HepG2 (cell line): Measurements from ENCODE around the gene PRR14. TPM values are rescaled to one million over a fixed set of nuclear protein-coding genes. Genes with fewer than 3 reads are reported as not detected.

Source experiments
- EHMT2 ChIP-seq: fragments of 200-600 bp; sonication (generic); IDR thresholded peaks from 2 replicates; pipeline ENCODE4 v1.7.0; 2017; ENCODE audit warnings: antibody characterized with exemption, low read depth, low read length, borderline replicate concordance
- HNRNPH1 ChIP-seq: fragments of 200-400 bp; formaldehyde crosslinking; optimal IDR thresholded peaks from 2 replicates; pipeline ENCODE3; 2017; ENCODE audit warnings: mild to moderate bottlenecking, low read depth, low read length
- MEIS1 ChIP-seq: sonication (generic); formaldehyde crosslinking; IDR thresholded peaks from 2 replicates; pipeline ENCODE4 v1.9.0; 2021; ENCODE audit warnings: mild to moderate bottlenecking, missing genetic modification reagents, moderate library complexity, borderline replicate concordance
- MTF1 ChIP-seq: sonication (generic); formaldehyde crosslinking; IDR thresholded peaks from 2 replicates; pipeline ENCODE4 v1.5.0; 2020; ENCODE audit warnings: missing genetic modification reagents
- PRPF4 ChIP-seq: fragments of 200-400 bp; formaldehyde crosslinking; IDR thresholded peaks from 2 replicates; pipeline ENCODE4 v1.6.1; 2016; ENCODE audit warnings: low read length, low read depth; ENCODE audit not compliant: poor library complexity, severe bottlenecking
- RCOR2 ChIP-seq: IDR thresholded peaks from 2 replicates; pipeline ENCODE4 v1.6.1; 2016; ENCODE audit warnings: missing biosample characterization, missing genetic modification reagents
- RNF2 ChIP-seq: fragments of 450-650 bp; conservative IDR thresholded peaks from 2 replicates; pipeline ENCODE4 v1.6.1; 2016; ENCODE audit warnings: low read depth
- SIN3B ChIP-seq: fragments of 150-350 bp; IDR thresholded peaks from 2 replicates; pipeline ENCODE4 v1.6.1; 2014; ENCODE audit warnings: low read length
- TEAD2 ChIP-seq: sonication (generic); formaldehyde crosslinking; IDR thresholded peaks from 2 replicates; pipeline ENCODE4 v1.9.0; 2021; ENCODE audit warnings: missing genetic modification reagents
- ZFP1 ChIP-seq: IDR thresholded peaks from 2 replicates; pipeline ENCODE4 v1.6.1; 2016
- ZNF121 ChIP-seq: sonication (generic); formaldehyde crosslinking; IDR thresholded peaks from 2 replicates; pipeline ENCODE4 v1.5.0; 2020; ENCODE audit warnings: mild to moderate bottlenecking, missing genetic modification reagents
- ZNF180 ChIP-seq: sonication (generic); formaldehyde crosslinking; IDR thresholded peaks from 2 replicates; pipeline ENCODE4 v1.4.0; 2020; ENCODE audit warnings: low read depth, missing genetic modification reagents, borderline replicate concordance
- ZNF33A ChIP-seq: sonication (generic); formaldehyde crosslinking; IDR thresholded peaks from 2 replicates; pipeline ENCODE4 v1.5.1; 2020; ENCODE audit warnings: missing genetic modification reagents, mild to moderate bottlenecking, moderate library complexity, borderline replicate concordance
- ZNF383 ChIP-seq: sonication (generic); formaldehyde crosslinking; IDR thresholded peaks from 2 replicates; pipeline ENCODE4 v1.4.0; 2020; ENCODE audit warnings: missing genetic modification reagents, mild to moderate bottlenecking, borderline replicate concordance
- ZNF430 ChIP-seq: sonication (generic); formaldehyde crosslinking; IDR thresholded peaks from 2 replicates; pipeline ENCODE4 v1.9.0; 2021; ENCODE audit warnings: mild to moderate bottlenecking, missing genetic modification reagents
- ZNF510 ChIP-seq: sonication (generic); formaldehyde crosslinking; IDR thresholded peaks from 2 replicates; pipeline ENCODE4 v1.4.0; 2020; ENCODE audit warnings: low read depth, mild to moderate bottlenecking, missing genetic modification reagents
- ZNF749 ChIP-seq: sonication (generic); formaldehyde crosslinking; IDR thresholded peaks from 2 replicates; pipeline ENCODE4 v1.8.0; 2022; ENCODE audit warnings: mild to moderate bottlenecking, missing genetic modification reagents, moderate library complexity, borderline replicate concordance
- ZSCAN30 ChIP-seq: sonication (generic); formaldehyde crosslinking; IDR thresholded peaks from 2 replicates; pipeline ENCODE4 v1.5.0; 2020; ENCODE audit warnings: mild to moderate bottlenecking, missing genetic modification reagents
- polyA plus RNA-seq, 8 experiments: library from polyadenylated mRNA; depleted of rRNA in 3 of 8; stranded (reverse) in 7 of 8; unstranded in 1 of 8; fragments of >200 nt; fragmentation: Illumina TruSeq in 4 of 8; extraction: Trizol in 4 of 8; gene quantifications; 2 replicates each; pipeline versions ENCODE4 v1.2.1 to v1.2.3, GENCODE V29; 2011 to 2016; ENCODE audit warnings: low read depth in 4 of 8, missing spikeins in 1 of 8, mixed read lengths in 1 of 8; ENCODE audit not compliant: insufficient read depth in 1 of 8
- total RNA-seq, 5 experiments: library from RNA; depleted of rRNA; stranded (reverse); fragments of >200 nt; fragmentation: Illumina TruSeq; extraction: Trizol; gene quantifications; 2 replicates each; pipeline ENCODE4 v1.2.3, GENCODE V29; 2016; ENCODE audit warnings: low read depth in 1 of 5
- TF ChIP-seq, protein P1 (sequence below): sonication (generic); formaldehyde crosslinking; IDR thresholded peaks from 2 replicates; pipeline ENCODE4 v1.9.0; 2022; ENCODE audit warnings: missing genetic modification reagents, mild to moderate bottlenecking, borderline replicate concordance
- TF ChIP-seq, protein P2 (sequence below): IDR thresholded peaks from 2 replicates; pipeline ENCODE4 v1.6.1; 2016; ENCODE audit warnings: missing compliant biosample characterization, missing genetic modification reagents, borderline replicate concordance

Gene PRR14
- total and polyA plus RNA-seq, 2 of the 13 experiments (the other 11 are each of a cell fraction or from before 2014, with no cell fraction given) = 8.4 to 11.0 TPM

DNA sequence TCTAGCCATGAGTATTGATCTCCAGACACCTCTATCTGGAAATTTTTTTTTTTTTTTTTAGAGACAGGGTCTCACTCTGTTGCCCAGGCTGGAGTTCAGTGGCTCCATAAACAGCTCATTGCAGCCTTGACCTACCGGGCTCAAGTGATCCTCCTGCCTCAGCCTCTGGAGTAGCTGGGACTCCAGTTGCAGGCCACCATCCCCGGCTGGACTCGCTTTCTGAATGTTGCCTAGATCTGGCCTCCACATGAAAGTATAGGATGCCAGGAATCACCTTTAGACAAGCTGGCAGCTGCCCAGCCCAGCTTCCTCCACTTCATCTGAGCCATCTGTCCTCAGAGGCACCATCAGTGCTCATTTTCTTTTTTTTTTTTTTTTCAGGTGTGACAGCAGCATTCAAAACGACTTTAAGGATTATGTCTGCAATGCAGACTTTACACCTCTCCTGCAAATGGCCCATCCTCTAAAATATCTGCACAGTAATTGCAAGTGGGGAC lies 6.4 kb upstream of the PRR14 start (continued):
- no peak for TF ChIP-seq EHMT2
- no peak for TF ChIP-seq MTF1 (CRISPR knock-in tag)
- TF ChIP-seq ZNF121 = peak; percentile 98
- no peak for TF ChIP-seq ZFP1 (CRISPR knock-in tag)
- no peak for TF ChIP-seq HNRNPH1
- TF ChIP-seq RCOR2 = no peak
- TF ChIP-seq ZNF383 (CRISPR knock-in tag) = no peak
- TF ChIP-seq ZSCAN30 (CRISPR knock-in tag) = no peak
- TF ChIP-seq RNF2 = no peak
- TF ChIP-seq, protein P1, sequence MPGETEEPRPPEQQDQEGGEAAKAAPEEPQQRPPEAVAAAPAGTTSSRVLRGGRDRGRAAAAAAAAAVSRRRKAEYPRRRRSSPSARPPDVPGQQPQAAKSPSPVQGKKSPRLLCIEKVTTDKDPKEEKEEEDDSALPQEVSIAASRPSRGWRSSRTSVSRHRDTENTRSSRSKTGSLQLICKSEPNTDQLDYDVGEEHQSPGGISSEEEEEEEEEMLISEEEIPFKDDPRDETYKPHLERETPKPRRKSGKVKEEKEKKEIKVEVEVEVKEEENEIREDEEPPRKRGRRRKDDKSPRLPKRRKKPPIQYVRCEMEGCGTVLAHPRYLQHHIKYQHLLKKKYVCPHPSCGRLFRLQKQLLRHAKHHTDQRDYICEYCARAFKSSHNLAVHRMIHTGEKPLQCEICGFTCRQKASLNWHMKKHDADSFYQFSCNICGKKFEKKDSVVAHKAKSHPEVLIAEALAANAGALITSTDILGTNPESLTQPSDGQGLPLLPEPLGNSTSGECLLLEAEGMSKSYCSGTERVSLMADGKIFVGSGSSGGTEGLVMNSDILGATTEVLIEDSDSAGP (CRISPR knock-in tag) = no peak
- no peak for TF ChIP-seq ZNF510 (CRISPR knock-in tag)
- TF ChIP-seq MEIS1 = no peak
- TF ChIP-seq ZNF749 (CRISPR knock-in tag) = no peak
- TF ChIP-seq SIN3B = no peak
- TF ChIP-seq TEAD2 = no peak
- TF ChIP-seq ZNF33A = no peak
- TF ChIP-seq, protein P2, sequence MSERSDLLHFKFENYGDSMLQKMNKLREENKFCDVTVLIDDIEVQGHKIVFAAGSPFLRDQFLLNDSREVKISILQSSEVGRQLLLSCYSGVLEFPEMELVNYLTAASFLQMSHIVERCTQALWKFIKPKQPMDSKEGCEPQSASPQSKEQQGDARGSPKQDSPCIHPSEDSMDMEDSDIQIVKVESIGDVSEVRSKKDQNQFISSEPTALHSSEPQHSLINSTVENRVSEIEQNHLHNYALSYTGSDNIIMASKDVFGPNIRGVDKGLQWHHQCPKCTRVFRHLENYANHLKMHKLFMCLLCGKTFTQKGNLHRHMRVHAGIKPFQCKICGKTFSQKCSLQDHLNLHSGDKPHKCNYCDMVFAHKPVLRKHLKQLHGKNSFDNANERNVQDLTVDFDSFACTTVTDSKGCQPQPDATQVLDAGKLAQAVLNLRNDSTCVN (CRISPR knock-in tag) = 0 out of 2 replicates have a peak, but pooled peaks have one; percentile 7
- 0 out of 2 replicates have a peak, but pooled peaks have one; percentile 6 for TF ChIP-seq ZNF430 (CRISPR knock-in tag)
- no peak for TF ChIP-seq ZNF180
- TF ChIP-seq PRPF4 = no peak
